Measurements from ENCODE around the gene CMBL. TPM values are rescaled to one million over a fixed set of nuclear protein-coding genes. Genes with fewer than 3 reads are reported as not detected.

Gene CMBL
- total and polyA plus RNA-seq, 2 experiments from 2014 or later, result 1.3 to 3.9 TPM

DNA sequence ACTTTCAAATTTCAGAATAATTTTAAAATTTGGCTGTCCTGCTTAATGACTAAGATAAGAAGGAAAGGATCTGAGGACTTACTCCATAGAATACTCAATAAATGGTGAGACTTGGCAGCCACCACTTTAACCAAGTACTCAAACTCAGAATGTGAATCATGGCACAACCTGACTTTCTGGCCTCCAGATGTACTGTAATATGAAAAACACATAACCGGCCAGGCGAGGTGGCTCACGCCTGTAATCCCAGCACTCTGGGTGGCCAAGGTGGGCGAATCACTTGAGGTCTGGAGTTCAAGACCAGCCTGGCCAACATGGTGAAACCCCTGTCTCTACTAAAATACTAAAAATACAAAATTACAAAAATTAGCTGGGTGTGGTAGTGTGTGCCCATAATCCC lies 35.8 kb upstream of the CMBL start:
- Histone ChIP-seq H3K4me1 (ENCODE audit: low read depth) (no peaks in the 10 kb centered on the region), H3K27ac (no peak overlapping the region), H3K9me3 (ENCODE audit: low read depth) (no peaks in the 10 kb centered on the region), H3K4me3 (no peak overlapping the region), H3K36me3 (no peaks in the 10 kb centered on the region), H3K27me3 (no peaks in the 10 kb centered on the region)
- no peak for TF ChIP-seq CTCF (IDR thresholded peaks at IDR 0.05; ENCODE audit: low read depth, low read length)
- DNase-seq (ENCODE audit: low read depth in 1 of 2, low spot score in 1 of 2), result no peak

- peaks cover 11% of the 10 kb centered on the region for H3K27me3 ChIP-seq
- H3K9me3 ChIP-seq (ENCODE audit: low read depth), result no peaks in the 10 kb centered on the region
- no peak overlapping the region for H3K27ac ChIP-seq
- no peak for TF ChIP-seq CTCF (IDR thresholded peaks at IDR 0.05; ENCODE audit: low read depth, low read length)
- no peaks in the 10 kb centered on the region for H3K4me1 ChIP-seq (ENCODE audit: low read depth)
- no peak for DNase-seq (ENCODE audit: low read depth in 1 of 2, low spot score in 1 of 2)
- no peak overlapping the region for H3K4me3 ChIP-seq
- H3K36me3 ChIP-seq, result no peaks in the 10 kb centered on the region
Measured at GRCh38 chr5:10339958-10340357, 32.3 kb upstream of the CMBL start.

DNA sequence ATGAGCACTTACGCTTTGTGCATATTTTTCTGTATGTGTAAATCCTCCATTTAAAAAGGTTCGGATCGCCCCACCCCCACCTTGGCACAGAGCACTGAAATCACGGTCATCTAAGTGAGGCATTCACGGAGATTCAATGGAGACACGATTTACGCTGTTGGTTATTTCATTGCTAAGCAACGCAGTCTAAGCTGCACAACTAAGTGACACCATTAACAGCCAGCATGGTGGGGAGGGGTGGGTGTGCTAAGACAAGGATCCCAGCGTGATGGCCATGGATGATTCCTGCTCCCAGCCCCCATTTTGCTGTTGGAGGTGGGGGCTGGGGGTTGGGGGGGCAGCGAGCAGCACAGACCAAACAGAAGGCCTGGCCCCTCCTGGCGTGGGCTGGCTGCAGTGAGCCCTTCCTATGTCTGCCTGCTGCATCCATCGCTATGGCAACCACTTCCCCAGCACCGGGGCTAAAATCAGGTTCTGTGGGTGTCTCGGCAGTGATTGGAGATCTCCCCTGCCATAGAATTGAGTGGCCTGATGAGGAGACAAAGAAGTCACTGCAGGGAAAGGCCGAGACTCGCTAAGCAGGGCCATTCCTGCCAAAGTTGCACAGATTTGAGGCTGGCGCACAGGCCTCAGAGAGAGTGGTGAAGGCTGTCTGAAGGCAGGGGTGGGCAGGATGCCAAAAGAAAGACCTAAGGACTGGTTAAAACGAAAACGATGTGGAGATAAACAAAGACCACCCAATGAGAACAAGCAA lies 31.5 kb upstream of the CMBL start:
- DNase-seq (ENCODE audit: low read depth in 1 of 2, low spot score in 1 of 2), result no peak
- H3K27me3 ChIP-seq, result peaks cover 18% of the 10 kb centered on the region
- no peak for TF ChIP-seq CTCF (IDR thresholded peaks at IDR 0.05; ENCODE audit: low read depth, low read length)
- H3K36me3 ChIP-seq, result no peaks in the 10 kb centered on the region
- no peaks in the 10 kb centered on the region for H3K9me3 ChIP-seq (ENCODE audit: low read depth)
- no peak overlapping the region for H3K4me3 ChIP-seq
- H3K4me1 ChIP-seq (ENCODE audit: low read depth), result no peaks in the 10 kb centered on the region
- no peak overlapping the region for H3K27ac ChIP-seq

DNA sequence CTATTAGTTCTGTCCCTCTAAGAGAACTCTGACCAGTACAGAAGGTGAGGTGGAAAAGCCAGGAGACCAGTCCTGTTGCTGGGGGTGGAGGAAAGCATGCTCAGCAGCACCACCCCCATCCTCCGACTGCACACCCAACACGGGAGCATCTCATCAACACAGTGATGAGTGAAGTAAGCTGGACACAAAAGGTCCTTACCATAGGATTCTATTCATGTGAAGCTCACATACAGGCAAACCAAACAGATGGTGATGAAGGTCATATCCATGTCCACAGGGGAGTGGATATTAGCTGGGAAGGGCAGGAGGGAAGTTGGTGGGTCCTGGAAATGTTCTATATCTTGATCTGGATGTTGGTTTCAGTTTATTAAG lies 31.0 kb upstream of the CMBL start:
- H3K36me3 ChIP-seq, result no peaks in the 10 kb centered on the region
- H3K27me3 ChIP-seq, result peaks cover 24% of the 10 kb centered on the region
- no peak overlapping the region for H3K4me3 ChIP-seq
- peaks cover 3% of the 10 kb centered on the region for H3K4me1 ChIP-seq (ENCODE audit: low read depth)
- no peak overlapping the region for H3K27ac ChIP-seq
- no peak for DNase-seq (ENCODE audit: low read depth in 1 of 2, low spot score in 1 of 2)
- no peaks in the 10 kb centered on the region for H3K9me3 ChIP-seq (ENCODE audit: low read depth)
- TF ChIP-seq CTCF (IDR thresholded peaks at IDR 0.05; ENCODE audit: low read depth, low read length), result no peak

GRCh38 chr5:10337986-10338385 lies 30.3 kb upstream of the CMBL start:
- H3K4me3 ChIP-seq, result no peak overlapping the region
- peaks cover 30% of the 10 kb centered on the region for H3K27me3 ChIP-seq
- H3K36me3 ChIP-seq, result no peaks in the 10 kb centered on the region
- H3K4me1 ChIP-seq (ENCODE audit: low read depth), result peaks cover 3% of the 10 kb centered on the region
- H3K27ac ChIP-seq, result no peak overlapping the region
- no peak for DNase-seq (ENCODE audit: low read depth in 1 of 2, low spot score in 1 of 2)
- TF ChIP-seq CTCF (IDR thresholded peaks at IDR 0.05; ENCODE audit: low read depth, low read length), result no peak
- H3K9me3 ChIP-seq (ENCODE audit: low read depth), result no peaks in the 10 kb centered on the region

Data from cardiac muscle cell (in vitro differentiated cells and primary cell).